Neural cell (in vitro differentiated cells): ENCODE data around the gene FLACC1. TPM values are rescaled to one million over a fixed set of nuclear protein-coding genes. Genes with fewer than 3 reads are reported as not detected.

Experiments
- H2AFZ ChIP-seq: fragments of 200-600, 300-800 bp; sonication (generic), shearing (Covaris generic); 2 replicates; pipeline ENCODE4 v1.6.0; 2014; ENCODE audit warnings: low read depth, mild to moderate bottlenecking, antibody characterized with exemption, low read length, moderate library complexity
- H3F3A ChIP-seq: fragments of 200-600 bp; shearing (Covaris generic); 2 replicates; pipeline ENCODE4 v1.6.1; 2016; ENCODE audit warnings: mild to moderate bottlenecking, moderate library complexity, mixed read lengths, antibody characterized with exemption, low read length; ENCODE audit not compliant: insufficient read depth, poor library complexity, severe bottlenecking
- H3K27ac ChIP-seq: fragments of 200-600, 300-800 bp; sonication (generic), shearing (Covaris generic); 2 replicates; pipeline ENCODE4 v1.5.1; 2014; ENCODE audit warnings: mild to moderate bottlenecking, low read length, moderate library complexity
- H3K27me3 ChIP-seq: fragments of 300-800, 200-600 bp; sonication (generic), shearing (Covaris generic); 2 replicates; pipeline ENCODE4 v1.6.0; 2014; ENCODE audit warnings: mild to moderate bottlenecking, low read depth, low read length, moderate library complexity; ENCODE audit not compliant: insufficient read depth
- H3K36me3 ChIP-seq: fragments of 300-800, 200-600 bp; sonication (generic), shearing (Covaris generic); 2 replicates; pipeline ENCODE4 v1.5.1; 2014; ENCODE audit warnings: mild to moderate bottlenecking, antibody characterized with exemption, low read length, moderate library complexity; ENCODE audit not compliant: insufficient read depth
- H3K4me2 ChIP-seq: fragments of 300-800, 200-600 bp; sonication (generic), shearing (Covaris generic); 2 replicates; pipeline ENCODE4 v1.6.0; 2014; ENCODE audit warnings: mild to moderate bottlenecking, low read length
- H3K4me3 ChIP-seq: fragments of 300-800, 200-600 bp; sonication (generic), shearing (Covaris generic); 2 replicates; pipeline ENCODE4 v1.5.1; 2014; ENCODE audit warnings: mild to moderate bottlenecking, low read length, moderate library complexity
- H3K79me2 ChIP-seq: fragments of 200-600 bp; shearing (Covaris generic); replicated peaks from 2 replicates; pipeline ENCODE4 v1.6.0; 2014; ENCODE audit warnings: mild to moderate bottlenecking, low read length, moderate library complexity; ENCODE audit not compliant: insufficient read depth
- H3K9ac ChIP-seq: fragments of 300-800, 200-600 bp; sonication (generic), shearing (Covaris generic); 2 replicates; pipeline ENCODE4 v1.6.1; 2016; ENCODE audit warnings: mild to moderate bottlenecking, low read length, mixed read lengths
- H3K9me2 ChIP-seq: fragments of 200-600 bp; shearing (Covaris generic); 2 replicates; pipeline ENCODE4 v1.6.1; 2016; ENCODE audit warnings: mild to moderate bottlenecking, low read length, mixed read lengths; ENCODE audit not compliant: insufficient read depth
- H3K9me3 ChIP-seq: fragments of 200-600, 300-800 bp; sonication (generic), shearing (Covaris generic); 2 replicates; pipeline ENCODE4 v1.6.1; 2016; ENCODE audit warnings: mild to moderate bottlenecking, mixed run types, low read length, moderate library complexity, mixed read lengths
- H4K20me1 ChIP-seq: fragments of 200-600 bp; shearing (Covaris generic); 2 replicates; pipeline ENCODE4 v1.6.1; 2016; ENCODE audit warnings: mild to moderate bottlenecking, mixed run types; ENCODE audit not compliant: insufficient read depth
- CTCF ChIP-seq: fragments of 450-650 bp; IDR thresholded peaks from 2 replicates; pipeline ENCODE4 v1.5.1; 2014; ENCODE audit warnings: antibody characterized with exemption, mild to moderate bottlenecking, moderate library complexity; ENCODE audit not compliant: poor library complexity, severe bottlenecking
- EP300 ChIP-seq: fragments of 450-650 bp; conservative IDR thresholded peaks from 2 replicates; pipeline ENCODE4 v1.6.1; 2014; ENCODE audit warnings: antibody characterized with exemption, mild to moderate bottlenecking, moderate library complexity; ENCODE audit not compliant: poor library complexity, severe bottlenecking
- EZH2 ChIP-seq: fragments of 200-600, 300-800 bp; shearing (Covaris generic), sonication (generic); IDR thresholded peaks from 2 replicates; pipeline ENCODE4 v1.6.1; 2014; ENCODE audit warnings: antibody characterized with exemption, low read length, borderline replicate concordance, mild to moderate bottlenecking; ENCODE audit not compliant: insufficient read depth, poor library complexity, severe bottlenecking
- MXI1 ChIP-seq: fragments of 450-650 bp; conservative IDR thresholded peaks from 2 replicates; pipeline ENCODE4 v1.6.1; 2014; ENCODE audit warnings: antibody characterized with exemption, mild to moderate bottlenecking; ENCODE audit not compliant: poor library complexity, severe bottlenecking
- POLR2AphosphoS5 ChIP-seq: IDR thresholded peaks from 2 replicates; pipeline ENCODE4 v1.6.1; 2012
- RAD21 ChIP-seq: fragments of 450-650 bp; conservative IDR thresholded peaks from 2 replicates; pipeline ENCODE4 v1.6.1; 2014; ENCODE audit warnings: antibody characterized with exemption, mild to moderate bottlenecking, moderate library complexity
- REST ChIP-seq: IDR thresholded peaks from 2 replicates; pipeline ENCODE4 v1.6.1; 2012; ENCODE audit warnings: borderline replicate concordance
- SMC3 ChIP-seq: fragments of 450-650 bp; conservative IDR thresholded peaks from 2 replicates; pipeline ENCODE4 v1.6.1; 2014; ENCODE audit warnings: antibody characterized with exemption, mild to moderate bottlenecking, moderate library complexity; ENCODE audit not compliant: poor library complexity
- TAF1 ChIP-seq: IDR thresholded peaks from 2 replicates; pipeline ENCODE4 v1.6.1; 2012; ENCODE audit warnings: low read depth
- polyA plus RNA-seq: library from polyadenylated mRNA; depleted of rRNA; stranded (reverse); fragments of >200 nt; gene quantifications from 2 replicates; pipeline ENCODE4 v1.2.3, GENCODE V29; 2014

FLACC1 gene
- polyA plus RNA-seq, 1 donor from 2014 or later, result 1.8 TPM

GRCh38 chr2:201275069-201275468 lies 82.1 kb downstream of the FLACC1 start:
- no peak overlapping the region for H2AFZ ChIP-seq
- no peak overlapping the region for H3K4me2 ChIP-seq
- no peak overlapping the region for H3K9ac ChIP-seq
- H3K27me3 ChIP-seq, result no peaks in the 10 kb centered on the region
- no peaks in the 10 kb centered on the region for H3F3A ChIP-seq
- no peaks in the 10 kb centered on the region for H3K36me3 ChIP-seq
- TF ChIP-seq RAD21 (no peak), EP300 (no peak), REST (no peak), SMC3 (no peak), EZH2 (no peak), TAF1 (no peak), POLR2AphosphoS5 (no peak), CTCF (no peak), MXI1 (no peak)
- no peak overlapping the region for H3K4me3 ChIP-seq
- no peaks in the 10 kb centered on the region for H3K9me3 ChIP-seq
- no peaks in the 10 kb centered on the region for H3K79me2 ChIP-seq
- H3K27ac ChIP-seq, result no peak overlapping the region
- no peaks in the 10 kb centered on the region for H3K9me2 ChIP-seq
- H4K20me1 ChIP-seq, result no peaks in the 10 kb centered on the region

- H3K27me3 ChIP-seq, result no peaks in the 10 kb centered on the region
- no peak overlapping the region for H3K9ac ChIP-seq
- no peaks in the 10 kb centered on the region for H4K20me1 ChIP-seq
- H3F3A ChIP-seq, result no peaks in the 10 kb centered on the region
- no peaks in the 10 kb centered on the region for H3K79me2 ChIP-seq
- H3K36me3 ChIP-seq, result no peaks in the 10 kb centered on the region
- H3K27ac ChIP-seq, result no peak overlapping the region
- TF ChIP-seq POLR2AphosphoS5 (no peak), RAD21 (no peak), MXI1 (no peak), TAF1 (no peak), REST (no peak), EP300 (no peak), CTCF (no peak), EZH2 (no peak), SMC3 (no peak)
- no peak overlapping the region for H2AFZ ChIP-seq
- no peak overlapping the region for H3K4me2 ChIP-seq
- H3K9me2 ChIP-seq, result no peaks in the 10 kb centered on the region
- H3K4me3 ChIP-seq, result no peak overlapping the region
- H3K9me3 ChIP-seq, result no peaks in the 10 kb centered on the region
These were observed 83.7 kb downstream of the FLACC1 start for GRCh38 chr2:201273330-201273983.
